DOHH2 (cell line): ENCODE data around the gene HPCA.

Source experiments
- H3F3A ChIP-seq: fragments of 200-600 bp; sonication (generic), shearing (Covaris generic); 2 replicates; pipeline ENCODE4 v1.6.0; 2016; ENCODE audit warnings: antibody characterized with exemption, mild to moderate bottlenecking; ENCODE audit not compliant: control insufficient read depth, insufficient read depth
- H3K27ac ChIP-seq: fragments of 200-600 bp; sonication (generic); 2 replicates; pipeline ENCODE4 v1.5.1; 2014; ENCODE audit warnings: low read depth, mild to moderate bottlenecking, low read length, moderate library complexity
- H3K27me3 ChIP-seq: fragments of 200-600 bp; sonication (generic); 2 replicates; pipeline ENCODE4 v1.6.1; 2014; ENCODE audit warnings: mild to moderate bottlenecking, low read length, mixed read lengths; ENCODE audit not compliant: control insufficient read depth
- H3K36me3 ChIP-seq: fragments of 200-600 bp; sonication (generic); 2 replicates; pipeline ENCODE4 v1.6.1; 2014; ENCODE audit warnings: mild to moderate bottlenecking, low read length, moderate library complexity, mixed read lengths; ENCODE audit not compliant: control insufficient read depth
- H3K4me1 ChIP-seq: fragments of 200-600 bp; sonication (generic); 2 replicates; pipeline ENCODE4 v1.6.1; 2014; ENCODE audit warnings: mild to moderate bottlenecking, low read length, mixed read lengths; ENCODE audit not compliant: control insufficient read depth
- H3K4me2 ChIP-seq: fragments of 200-600 bp; sonication (generic); 2 replicates; pipeline ENCODE4 v1.6.0; 2014; ENCODE audit warnings: mild to moderate bottlenecking, low read length, moderate library complexity
- H3K4me3 ChIP-seq: fragments of 200-600 bp; sonication (generic); 2 replicates; pipeline ENCODE4 v1.5.1; 2014; ENCODE audit warnings: mild to moderate bottlenecking, low read length, mixed read lengths
- H3K79me2 ChIP-seq: fragments of 200-600 bp; sonication (generic); 2 replicates; pipeline ENCODE4 v1.6.1; 2014; ENCODE audit warnings: mild to moderate bottlenecking, low read length, mixed read lengths; ENCODE audit not compliant: control insufficient read depth
- H3K9me2 ChIP-seq: fragments of 200-600 bp; sonication (generic); replicated peaks from 2 replicates; pipeline ENCODE4 v1.6.1; 2014; ENCODE audit warnings: mild to moderate bottlenecking, low read length, mixed read lengths; ENCODE audit not compliant: control insufficient read depth
- H3K9me3 ChIP-seq: fragments of 200-600 bp; sonication (generic); 2 replicates; pipeline ENCODE4 v1.6.1; 2014; ENCODE audit warnings: antibody characterized with exemption, low read length, mixed read lengths; ENCODE audit not compliant: control insufficient read depth, insufficient read depth
- H4K20me1 ChIP-seq: fragments of 200-600 bp; sonication (generic); 2 replicates; pipeline ENCODE4 v1.6.0; 2014; ENCODE audit warnings: low read depth, mild to moderate bottlenecking, antibody characterized with exemption, low read length, moderate library complexity; ENCODE audit not compliant: control insufficient read depth, insufficient read depth
- CTCF ChIP-seq: fragments of 200-600 bp; sonication (generic); IDR thresholded peaks from one replicate; pipeline ENCODE4 v1.5.1; 2014; ENCODE audit warnings: antibody characterized with exemption, mild to moderate bottlenecking, low read depth, low read length; ENCODE audit not compliant: poor library complexity, severe bottlenecking
- EZH2phosphoT487 ChIP-seq: fragments of 200-600 bp; sonication (generic); IDR thresholded peaks from 2 replicates; pipeline ENCODE4 v1.6.1; 2017; ENCODE audit warnings: borderline replicate concordance, mild to moderate bottlenecking, antibody characterized with exemption, low read length, moderate library complexity, mixed read lengths

The HPCA gene

GRCh38 chr1:32933742-32934322 is 47.5 kb downstream of the HPCA start:
- H3K36me3 ChIP-seq: peaks cover 55% of the 10 kb centered on the region
- peaks cover 8% of the 10 kb centered on the region for H3K4me1 ChIP-seq
- H4K20me1 ChIP-seq: no peaks in the 10 kb centered on the region
- no peaks in the 10 kb centered on the region for H3K27me3 ChIP-seq
- H3F3A ChIP-seq: peaks cover 18% of the 10 kb centered on the region
- H3K9me2 ChIP-seq: no peaks in the 10 kb centered on the region
- no peak overlapping the region for H3K27ac ChIP-seq
- H3K79me2 ChIP-seq: no peaks in the 10 kb centered on the region
- H3K9me3 ChIP-seq: no peaks in the 10 kb centered on the region
- H3K4me3 ChIP-seq: no peak overlapping the region
- H3K4me2 ChIP-seq: no peak overlapping the region
- TF ChIP-seq EZH2phosphoT487 (no peak), CTCF (no peak)

- no peaks in the 10 kb centered on the region for H3K79me2 ChIP-seq
- H3K9me2 ChIP-seq: no peaks in the 10 kb centered on the region
- peaks cover 63% of the 10 kb centered on the region for H3K36me3 ChIP-seq
- H3K9me3 ChIP-seq: no peaks in the 10 kb centered on the region
- peaks cover 8% of the 10 kb centered on the region for H3K4me1 ChIP-seq
- TF ChIP-seq EZH2phosphoT487 (no peak), CTCF (no peak)
- H4K20me1 ChIP-seq: no peaks in the 10 kb centered on the region
- H3F3A ChIP-seq: peaks cover 18% of the 10 kb centered on the region
- H3K27ac ChIP-seq: no peak overlapping the region
- H3K4me3 ChIP-seq: no peak overlapping the region
- H3K4me2 ChIP-seq: no peak overlapping the region
- H3K27me3 ChIP-seq: no peaks in the 10 kb centered on the region
These were observed 48.2 kb downstream of the HPCA start for GRCh38 chr1:32934535-32934934.

- H3K9me2 ChIP-seq: no peaks in the 10 kb centered on the region
- H3K9me3 ChIP-seq: no peaks in the 10 kb centered on the region
- H4K20me1 ChIP-seq: no peaks in the 10 kb centered on the region
- peaks cover 87% of the 10 kb centered on the region for H3K36me3 ChIP-seq
- TF ChIP-seq CTCF (no peak), EZH2phosphoT487 (no peak)
- H3F3A ChIP-seq: peaks cover 18% of the 10 kb centered on the region
- no peaks in the 10 kb centered on the region for H3K79me2 ChIP-seq
- H3K27me3 ChIP-seq: no peaks in the 10 kb centered on the region
- no peak overlapping the region for H3K27ac ChIP-seq
- H3K4me1 ChIP-seq: peaks cover 8% of the 10 kb centered on the region
- H3K4me2 ChIP-seq: no peak overlapping the region
- no peak overlapping the region for H3K4me3 ChIP-seq
These were observed 50.8 kb downstream of the HPCA start for GRCh38 chr1:32937061-32937460.
